Measurements from ENCODE around the gene CNOT1. TPM values are rescaled to one million over a fixed set of nuclear protein-coding genes. Genes with fewer than 3 reads are reported as not detected.

Gene CNOT1
- total and polyA plus RNA-seq, 3 experiments from 2014 or later: 111 to 338 (median 326) TPM

DNA sequence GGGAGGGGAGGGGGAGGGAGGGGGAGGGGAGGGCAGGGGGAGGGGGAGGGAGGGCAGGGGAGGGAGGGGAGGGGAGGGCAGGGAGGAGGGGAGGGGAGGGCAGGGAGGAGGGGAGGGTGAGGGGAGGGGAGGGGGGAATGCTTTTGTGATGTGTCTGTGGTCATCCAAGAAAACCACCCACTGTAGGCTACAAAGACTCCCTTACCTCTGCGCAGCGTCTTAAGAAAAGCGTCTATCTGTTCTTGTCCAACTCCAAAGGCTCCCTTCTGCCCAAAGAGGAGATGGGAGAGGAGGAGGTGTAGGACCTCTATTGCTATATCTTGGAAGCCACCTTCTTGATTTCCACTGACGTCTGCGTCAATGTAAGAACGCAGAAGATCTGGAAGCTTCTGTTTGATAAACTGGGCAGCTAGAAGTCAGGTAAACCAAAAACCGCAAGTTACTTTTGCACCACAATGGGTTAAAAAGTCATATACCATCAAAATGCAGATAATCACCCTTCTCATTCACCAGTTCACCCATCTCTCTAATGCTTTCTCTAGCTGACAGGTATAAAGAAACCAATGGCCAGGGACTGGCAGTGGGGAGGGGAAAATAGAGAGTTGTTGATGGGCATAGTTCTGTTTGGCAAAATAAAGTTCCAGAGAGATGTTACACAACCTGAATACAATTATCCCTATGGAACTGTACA lies 43.1 kb downstream of the CNOT1 start:
- no peaks in the 10 kb centered on the region for H3K27me3 ChIP-seq (ENCODE audit: insufficient read depth, low read length, poor library complexity, severe bottlenecking)
- peaks cover 0 to 84% (median 23%) of the 10 kb centered on the region in 3 donors for H3K36me3 Mint-ChIP-seq
- POLR2A ChIA-PET: no interaction called here

DNA sequence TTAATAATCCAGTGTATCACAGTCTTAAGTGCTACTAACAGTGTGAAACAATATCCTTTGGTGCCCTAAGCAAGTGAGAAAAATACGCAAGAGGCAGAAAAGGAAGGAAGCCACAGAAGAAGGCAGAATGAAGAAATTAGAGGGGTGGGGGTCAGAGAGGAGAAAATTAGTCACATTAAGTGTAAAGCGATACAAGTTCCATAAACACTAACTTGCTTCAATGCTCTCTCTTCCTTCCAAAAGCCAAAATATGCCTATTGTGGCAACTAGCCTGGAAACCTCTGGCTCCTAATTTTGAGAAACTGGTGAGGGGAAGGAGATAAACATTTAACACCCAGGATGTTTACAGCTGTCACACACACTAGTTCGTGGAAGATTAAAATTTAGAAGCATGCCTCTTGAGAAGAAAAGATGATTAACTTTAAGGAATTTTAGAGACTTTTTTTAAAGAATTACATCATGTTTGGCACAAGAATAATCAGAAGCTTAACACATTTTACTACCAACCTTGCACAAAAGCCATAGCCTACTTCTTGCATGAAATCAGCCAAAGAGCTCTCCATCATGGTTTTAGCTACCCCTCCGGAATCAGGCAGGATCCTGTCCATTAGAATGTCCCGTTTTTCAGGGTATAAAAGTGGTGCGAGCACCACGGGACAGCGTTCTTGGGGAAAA lies 44.7 kb downstream of the CNOT1 start:
- no peaks in the 10 kb centered on the region for H3K27me3 ChIP-seq (ENCODE audit: insufficient read depth, low read length, poor library complexity, severe bottlenecking)
- Mint-ChIP-seq H3K9me3 (no peaks in the 10 kb centered on the region), H3K4me3 (no peak overlapping the region), H3K27ac (peak overlapping the region in 4 of 8 donors; percentile 44 to 63 (median 48)), H3K27me3 (no peaks in the 10 kb centered on the region), H3K4me1 (peaks cover 8 to 21% (median 14%) of the 10 kb centered on the region in 3 donors), H3K36me3 (peaks cover 4 to 84% (median 19%) of the 10 kb centered on the region in 3 donors)
- DNase-seq: no peak
- peaks cover 76% of the 10 kb centered on the region for H3K36me3 ChIP-seq (ENCODE audit: insufficient read depth, low read length)
- ChIA-PET POLR2A (interaction anchor here (0.6 kb wide), 1 partner anchor 42 kb away, joined by 6 read pairs; no protein-coding TSS in a partner anchor), CTCF (interaction anchor here (0.6 kb wide), 1 partner anchor 13 kb away, joined by 3 read pairs; no protein-coding TSS in a partner anchor)
- H3K4me3 ChIP-seq (ENCODE audit: low read length): no peak overlapping the region
- H3K4me1 ChIP-seq (ENCODE audit: insufficient read depth, low read length): no peaks in the 10 kb centered on the region
- no peak overlapping the region for H3K27ac ChIP-seq (ENCODE audit: low read depth, low read length)
- no peaks in the 10 kb centered on the region for H3K9me3 ChIP-seq (ENCODE audit: low read length)

More for the DNA sequence above, 43.1 kb downstream of the CNOT1 start:
- Histone ChIP-seq H3K4me1 (ENCODE audit: insufficient read depth, low read length) (no peaks in the 10 kb centered on the region), H3K9me3 (ENCODE audit: low read length) (no peaks in the 10 kb centered on the region), H3K27ac (ENCODE audit: low read depth, low read length) (no peak overlapping the region), H3K36me3 (ENCODE audit: insufficient read depth, low read length) (peaks cover 70% of the 10 kb centered on the region), H3K4me3 (ENCODE audit: low read length) (no peak overlapping the region)
- DNase-seq: no peak
- no peaks in the 10 kb centered on the region for H3K27me3 Mint-ChIP-seq
- peak overlapping the region in 3 of 8 donors; percentile 42 to 71 (median 43) for H3K27ac Mint-ChIP-seq
- CTCF ChIA-PET: no interaction called here
- H3K4me3 Mint-ChIP-seq: no peak overlapping the region
- H3K9me3 Mint-ChIP-seq: no peaks in the 10 kb centered on the region
- peaks cover 12 to 33% (median 26%) of the 10 kb centered on the region in 3 donors for H3K4me1 Mint-ChIP-seq

DNA sequence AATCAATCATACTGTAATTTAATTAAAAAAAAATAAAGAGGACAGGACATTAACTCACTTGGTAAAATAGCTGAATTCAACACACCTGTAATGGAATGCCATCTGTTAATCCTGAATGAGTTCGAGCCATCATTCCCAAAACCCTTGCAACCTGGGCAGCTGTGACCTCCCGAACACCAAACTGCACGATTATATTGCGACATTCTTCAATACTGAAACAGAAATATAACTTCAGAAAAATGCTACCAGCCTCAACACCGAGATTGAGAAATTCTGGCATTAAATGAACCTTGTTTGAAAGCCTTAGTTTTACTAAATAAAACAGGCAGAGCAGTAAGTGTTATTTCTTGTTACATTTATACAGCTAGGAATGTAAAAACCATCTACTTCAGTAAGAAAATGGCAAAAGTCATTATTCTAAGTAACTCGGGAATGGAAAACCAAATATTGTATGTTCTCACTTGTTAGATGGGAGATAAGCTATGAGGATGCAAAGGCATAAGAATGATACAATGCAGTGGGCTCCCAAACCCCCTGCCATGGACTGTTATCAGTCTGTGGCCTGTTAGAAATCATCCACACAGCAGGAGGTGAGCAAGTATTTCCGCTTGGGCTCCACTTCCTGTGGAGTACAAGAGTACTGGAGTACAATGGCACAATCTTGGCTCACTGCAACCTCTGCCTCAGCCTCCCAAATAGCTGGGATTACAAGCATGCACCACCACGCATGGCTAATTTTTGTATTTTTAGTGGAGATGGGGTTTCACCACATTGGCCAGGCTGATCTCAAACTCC lies 46.5 kb downstream of the CNOT1 start:
- no peaks in the 10 kb centered on the region for H3K27me3 ChIP-seq (ENCODE audit: insufficient read depth, low read length, poor library complexity, severe bottlenecking)
- no peaks in the 10 kb centered on the region for H3K4me1 ChIP-seq (ENCODE audit: insufficient read depth, low read length)
- Mint-ChIP-seq H3K4me3 (peak overlapping the region in 1 of 7 donors; percentile 61), H3K4me1 (peaks cover 5 to 14% (median 5%) of the 10 kb centered on the region in 3 donors), H3K9me3 (no peaks in the 10 kb centered on the region), H3K27me3 (no peaks in the 10 kb centered on the region), H3K27ac (peak overlapping the region in 2 of 8 donors; percentile 5 to 10), H3K36me3 (peaks cover 10 to 86% (median 14%) of the 10 kb centered on the region in 3 donors)
- no peak overlapping the region for H3K27ac ChIP-seq (ENCODE audit: low read depth, low read length)
- H3K9me3 ChIP-seq (ENCODE audit: low read length): no peaks in the 10 kb centered on the region
- ChIA-PET POLR2A (no interaction called here), CTCF (no interaction called here)
- no peak overlapping the region for H3K4me3 ChIP-seq (ENCODE audit: low read length)
- H3K36me3 ChIP-seq (ENCODE audit: insufficient read depth, low read length): peaks cover 72% of the 10 kb centered on the region
- DNase-seq: no peak

GRCh38 chr16:58582133-58582532 lies 47.5 kb downstream of the CNOT1 start:
- Mint-ChIP-seq H3K4me3 (no peak overlapping the region), H3K9me3 (no peaks in the 10 kb centered on the region)
- CTCF ChIA-PET: no interaction called here

DNA sequence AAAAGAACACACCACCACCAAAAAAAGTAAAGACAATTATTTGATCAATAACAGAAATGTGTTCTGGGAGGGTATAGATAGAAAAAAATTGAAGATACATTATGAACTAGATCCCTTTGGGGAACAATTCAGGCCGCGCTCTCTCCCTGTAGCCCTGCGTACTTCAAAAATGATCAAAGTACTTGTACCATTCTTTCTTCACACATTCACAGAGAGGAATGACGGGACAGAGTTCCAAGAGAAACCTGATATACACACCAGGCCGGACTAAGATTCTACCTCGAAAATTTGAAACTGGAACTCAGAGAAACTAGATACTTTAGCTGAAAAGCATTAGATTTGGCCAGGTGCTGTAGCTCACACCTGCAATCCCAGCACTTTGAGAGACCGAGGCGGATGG lies 50.0 kb downstream of the CNOT1 start:
- CTCF ChIA-PET: no interaction called here
- no peak overlapping the region for H3K4me3 ChIP-seq (ENCODE audit: low read length)
- Mint-ChIP-seq H3K27ac (peak overlapping the region in 1 of 8 donors; percentile 29), H3K4me1 (peaks cover 0 to 4% (median 0%) of the 10 kb centered on the region in 3 donors), H3K9me3 (no peaks in the 10 kb centered on the region), H3K4me3 (no peak overlapping the region), H3K27me3 (peaks cover 0 to 1% of the 10 kb centered on the region in 2 donors), H3K36me3 (peaks cover 9 to 89% (median 10%) of the 10 kb centered on the region in 3 donors)
- POLR2A ChIA-PET: interaction anchor here (0.8 kb wide), 1 partner anchor 63 kb away, joined by 3 read pairs; no protein-coding TSS in a partner anchor
- H3K27me3 ChIP-seq (ENCODE audit: insufficient read depth, low read length, poor library complexity, severe bottlenecking): no peaks in the 10 kb centered on the region
- H3K27ac ChIP-seq (ENCODE audit: low read depth, low read length): no peak overlapping the region
- no peaks in the 10 kb centered on the region for H3K9me3 ChIP-seq (ENCODE audit: low read length)
- H3K4me1 ChIP-seq (ENCODE audit: insufficient read depth, low read length): no peaks in the 10 kb centered on the region
- no peak for DNase-seq
- peaks cover 80% of the 10 kb centered on the region for H3K36me3 ChIP-seq (ENCODE audit: insufficient read depth, low read length)

More at GRCh38 chr16:58582133-58582532, 47.5 kb downstream of the CNOT1 start:
- no peak overlapping the region for H3K4me3 ChIP-seq (ENCODE audit: low read length)
- no peaks in the 10 kb centered on the region for H3K27me3 ChIP-seq (ENCODE audit: insufficient read depth, low read length, poor library complexity, severe bottlenecking)
- no peak overlapping the region for H3K27ac ChIP-seq (ENCODE audit: low read depth, low read length)
- Mint-ChIP-seq H3K4me1 (peaks cover 5 to 13% (median 5%) of the 10 kb centered on the region in 3 donors), H3K27me3 (no peaks in the 10 kb centered on the region), H3K36me3 (peaks cover 10 to 87% (median 14%) of the 10 kb centered on the region in 3 donors), H3K27ac (no peak overlapping the region)
- no peak for DNase-seq
- POLR2A ChIA-PET: no interaction called here
- no peaks in the 10 kb centered on the region for H3K9me3 ChIP-seq (ENCODE audit: low read length)
- H3K4me1 ChIP-seq (ENCODE audit: insufficient read depth, low read length): no peaks in the 10 kb centered on the region
- peaks cover 74% of the 10 kb centered on the region for H3K36me3 ChIP-seq (ENCODE audit: insufficient read depth, low read length)

DNA sequence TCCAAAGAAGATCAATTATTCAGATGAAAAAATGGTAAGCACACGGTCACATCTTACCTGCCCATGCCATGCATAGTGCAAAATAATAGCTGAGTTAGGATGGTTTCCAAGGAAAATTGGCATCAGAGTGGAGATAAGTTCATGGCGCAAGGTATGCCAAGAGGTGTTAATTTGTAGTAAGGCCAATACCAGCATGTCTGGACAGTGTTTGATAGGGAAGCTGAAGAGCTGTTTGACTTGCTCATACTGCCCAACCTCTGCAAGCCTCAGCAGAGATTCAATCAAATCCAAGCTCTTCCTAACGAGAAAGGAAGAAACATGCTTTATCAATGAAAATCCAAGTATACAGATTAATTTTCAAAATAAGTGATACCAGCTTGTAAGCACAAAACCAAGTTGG lies 51.0 kb downstream of the CNOT1 start:
- Histone ChIP-seq H3K4me1 (ENCODE audit: insufficient read depth, low read length) (no peaks in the 10 kb centered on the region), H3K27me3 (ENCODE audit: insufficient read depth, low read length, poor library complexity, severe bottlenecking) (no peaks in the 10 kb centered on the region), H3K4me3 (ENCODE audit: low read length) (no peak overlapping the region), H3K36me3 (ENCODE audit: insufficient read depth, low read length) (peaks cover 89% of the 10 kb centered on the region), H3K9me3 (ENCODE audit: low read length) (no peaks in the 10 kb centered on the region), H3K27ac (ENCODE audit: low read depth, low read length) (no peak overlapping the region)
- CTCF ChIA-PET: no interaction called here
- Mint-ChIP-seq H3K27me3 (peaks cover 0 to 1% of the 10 kb centered on the region in 2 donors), H3K27ac (no peak overlapping the region), H3K36me3 (peaks cover 10 to 93% (median 16%) of the 10 kb centered on the region in 3 donors), H3K4me1 (peaks cover 0 to 4% (median 0%) of the 10 kb centered on the region in 3 donors), H3K9me3 (no peaks in the 10 kb centered on the region), H3K4me3 (no peak overlapping the region)
- DNase-seq: no peak
- POLR2A ChIA-PET: no interaction called here

- CTCF ChIA-PET: no interaction called here
- H3K36me3 Mint-ChIP-seq: peaks cover 10 to 90% (median 18%) of the 10 kb centered on the region in 3 donors
Measured at GRCh38 chr16:58577141-58577540, 52.5 kb downstream of the CNOT1 start.

More at GRCh38 chr16:58577141-58577540, 52.5 kb downstream of the CNOT1 start:
- no peak overlapping the region for H3K4me3 ChIP-seq (ENCODE audit: low read length)
- POLR2A ChIA-PET: no interaction called here
- peaks cover 0 to 1% of the 10 kb centered on the region in 2 donors for H3K27me3 Mint-ChIP-seq
- DNase-seq: no peak
- no peaks in the 10 kb centered on the region for H3K27me3 ChIP-seq (ENCODE audit: insufficient read depth, low read length, poor library complexity, severe bottlenecking)
- peak overlapping the region in 3 of 8 donors; percentile 9 to 24 (median 12) for H3K27ac Mint-ChIP-seq
- H3K4me1 ChIP-seq (ENCODE audit: insufficient read depth, low read length): no peaks in the 10 kb centered on the region
- H3K4me3 Mint-ChIP-seq: no peak overlapping the region
- H3K27ac ChIP-seq (ENCODE audit: low read depth, low read length): no peak overlapping the region
- H3K4me1 Mint-ChIP-seq: peaks cover 0 to 2% (median 0%) of the 10 kb centered on the region in 3 donors
- H3K36me3 ChIP-seq (ENCODE audit: insufficient read depth, low read length): peaks cover 77% of the 10 kb centered on the region
- no peaks in the 10 kb centered on the region for H3K9me3 Mint-ChIP-seq
- H3K9me3 ChIP-seq (ENCODE audit: low read length): no peaks in the 10 kb centered on the region

Data from CD8-positive, alpha-beta memory T cell (primary cell).